HG03196 (cell line): ENCODE data around the gene EML2.
"Not testable (repeated sequence)": the region's sequence is repeated elsewhere in the genome, so short reads cannot be mapped to it uniquely, and the experiment has no call there.

ENCODE experiments used
- ATAC-seq: cut with Tn5 transposase; IDR thresholded peaks from one replicate; pipeline ENCODE4 v1.9.1; 2021; ENCODE audit not compliant: unreplicated experiment

The EML2 gene, protein sequence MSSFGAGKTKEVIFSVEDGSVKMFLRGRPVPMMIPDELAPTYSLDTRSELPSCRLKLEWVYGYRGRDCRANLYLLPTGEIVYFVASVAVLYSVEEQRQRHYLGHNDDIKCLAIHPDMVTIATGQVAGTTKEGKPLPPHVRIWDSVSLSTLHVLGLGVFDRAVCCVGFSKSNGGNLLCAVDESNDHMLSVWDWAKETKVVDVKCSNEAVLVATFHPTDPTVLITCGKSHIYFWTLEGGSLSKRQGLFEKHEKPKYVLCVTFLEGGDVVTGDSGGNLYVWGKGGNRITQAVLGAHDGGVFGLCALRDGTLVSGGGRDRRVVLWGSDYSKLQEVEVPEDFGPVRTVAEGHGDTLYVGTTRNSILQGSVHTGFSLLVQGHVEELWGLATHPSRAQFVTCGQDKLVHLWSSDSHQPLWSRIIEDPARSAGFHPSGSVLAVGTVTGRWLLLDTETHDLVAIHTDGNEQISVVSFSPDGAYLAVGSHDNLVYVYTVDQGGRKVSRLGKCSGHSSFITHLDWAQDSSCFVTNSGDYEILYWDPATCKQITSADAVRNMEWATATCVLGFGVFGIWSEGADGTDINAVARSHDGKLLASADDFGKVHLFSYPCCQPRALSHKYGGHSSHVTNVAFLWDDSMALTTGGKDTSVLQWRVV

GRCh38 chr19:45638930-45639729 lies at the start of gene EML2:
Gene EML2, minus strand, starts transcription at chr19:45639397. Its CDS starts 21 bp downstream, at chr19:45639376.
- no peak for ATAC-seq

- ATAC-seq = no peak
Observed at GRCh38 chr19:45687599-45687998, 48.4 kb upstream of the EML2 start.

GRCh38 chr19:45685045-45685444 lies 45.8 kb upstream of the EML2 start:
- ATAC-seq = not testable (repeated sequence)

- no peak for ATAC-seq
Observed at GRCh38 chr19:45682908-45683307, 43.7 kb upstream of the EML2 start.

GRCh38 chr19:45682117-45682516 lies 42.9 kb upstream of the EML2 start:
- ATAC-seq = no peak

DNA sequence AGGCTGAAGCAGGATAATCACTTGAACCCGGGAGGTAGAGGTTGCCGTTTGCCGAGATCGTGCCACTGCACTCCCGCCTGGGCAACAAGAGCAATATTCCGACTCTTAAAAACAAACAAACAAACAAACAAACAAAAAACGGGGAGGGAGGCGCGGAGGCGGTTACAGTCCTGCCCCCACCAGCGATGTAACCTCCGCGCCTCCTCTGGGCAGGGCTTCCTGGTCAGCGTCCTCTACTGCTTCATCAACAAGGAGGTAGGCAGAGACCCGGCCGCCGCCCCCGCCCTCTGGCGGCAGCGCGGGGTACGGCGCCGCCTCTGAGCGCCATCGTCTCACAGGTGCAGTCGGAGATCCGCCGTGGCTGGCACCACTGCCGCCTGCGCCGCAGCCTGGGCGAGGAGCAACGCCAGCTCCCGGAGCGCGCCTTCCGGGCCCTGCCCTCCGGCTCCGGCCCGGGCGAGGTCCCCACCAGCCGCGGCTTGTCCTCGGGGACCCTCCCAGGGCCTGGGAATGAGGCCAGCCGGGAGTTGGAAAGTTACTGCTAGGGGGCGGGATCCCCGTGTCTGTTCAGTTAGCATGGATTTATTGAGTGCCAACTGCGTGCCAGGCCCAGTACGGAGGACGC lies 42.3 kb upstream of the EML2 start:
- ATAC-seq = peak; percentile 75

- ATAC-seq = no peak
Observed at GRCh38 chr19:45677351-45678230, 38.4 kb upstream of the EML2 start.

- no peak for ATAC-seq
Observed at GRCh38 chr19:45676851-45677263, 37.7 kb upstream of the EML2 start.

DNA sequence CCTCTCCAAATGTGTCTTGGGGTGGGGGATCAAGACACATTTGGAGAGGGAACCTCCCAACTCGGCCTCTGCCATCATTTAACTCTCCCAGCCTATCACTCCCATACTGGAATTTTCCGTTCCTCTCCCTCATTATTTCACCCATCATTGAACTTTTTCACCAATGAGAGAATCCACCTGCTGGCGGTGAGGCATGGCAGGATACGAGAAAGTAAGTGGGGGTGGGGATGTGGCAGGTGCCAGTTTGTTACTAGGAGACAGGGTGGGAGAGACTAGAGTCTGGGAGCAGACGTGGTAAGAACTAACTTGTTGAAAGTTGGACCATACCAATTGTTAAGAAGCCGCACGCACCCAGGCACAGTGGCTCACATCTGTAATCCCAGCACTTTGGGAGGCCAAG lies 35.7 kb upstream of the EML2 start:
- no peak for ATAC-seq

DNA sequence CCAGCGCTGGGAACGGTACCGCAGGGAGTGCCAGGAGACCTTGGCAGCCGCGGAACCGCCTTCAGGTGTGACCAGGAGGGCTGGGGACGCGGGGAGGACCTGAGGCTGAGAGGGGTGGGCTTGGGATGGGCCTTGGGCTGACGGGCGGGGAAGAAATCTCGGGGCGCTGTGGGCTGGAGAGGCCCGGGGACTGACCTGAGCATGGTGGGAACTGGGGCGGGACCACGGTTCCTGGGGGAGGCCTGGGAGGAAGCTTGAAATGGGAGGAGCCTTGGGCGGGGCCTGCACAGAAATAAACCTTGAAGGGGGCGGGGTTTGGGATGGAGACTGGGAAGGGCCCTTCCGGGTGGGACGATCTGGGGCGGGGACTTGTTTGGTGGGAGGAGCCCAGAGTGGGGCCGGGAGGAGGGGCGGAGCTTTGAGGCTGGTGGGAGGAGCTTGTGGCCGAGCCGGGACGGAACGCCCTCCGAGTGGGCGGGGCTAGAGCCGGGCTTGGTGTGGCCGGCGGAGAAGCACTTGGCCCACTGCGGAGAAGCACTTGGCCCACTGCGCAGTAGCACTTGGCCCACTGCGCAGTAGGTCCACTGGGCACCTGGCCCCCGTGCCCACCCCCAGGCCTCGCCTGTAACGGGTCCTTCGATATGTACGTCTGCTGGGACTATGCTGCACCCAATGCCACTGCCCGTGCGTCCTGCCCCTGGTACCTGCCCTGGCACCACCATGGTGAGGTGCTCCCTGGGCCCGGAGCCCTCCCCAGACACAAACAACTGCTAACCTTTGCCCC lies 31.7 kb upstream of the EML2 start:
- ATAC-seq = peak; percentile 44

GRCh38 chr19:45668342-45668871 lies 29.2 kb upstream of the EML2 start:
- no peak for ATAC-seq

DNA sequence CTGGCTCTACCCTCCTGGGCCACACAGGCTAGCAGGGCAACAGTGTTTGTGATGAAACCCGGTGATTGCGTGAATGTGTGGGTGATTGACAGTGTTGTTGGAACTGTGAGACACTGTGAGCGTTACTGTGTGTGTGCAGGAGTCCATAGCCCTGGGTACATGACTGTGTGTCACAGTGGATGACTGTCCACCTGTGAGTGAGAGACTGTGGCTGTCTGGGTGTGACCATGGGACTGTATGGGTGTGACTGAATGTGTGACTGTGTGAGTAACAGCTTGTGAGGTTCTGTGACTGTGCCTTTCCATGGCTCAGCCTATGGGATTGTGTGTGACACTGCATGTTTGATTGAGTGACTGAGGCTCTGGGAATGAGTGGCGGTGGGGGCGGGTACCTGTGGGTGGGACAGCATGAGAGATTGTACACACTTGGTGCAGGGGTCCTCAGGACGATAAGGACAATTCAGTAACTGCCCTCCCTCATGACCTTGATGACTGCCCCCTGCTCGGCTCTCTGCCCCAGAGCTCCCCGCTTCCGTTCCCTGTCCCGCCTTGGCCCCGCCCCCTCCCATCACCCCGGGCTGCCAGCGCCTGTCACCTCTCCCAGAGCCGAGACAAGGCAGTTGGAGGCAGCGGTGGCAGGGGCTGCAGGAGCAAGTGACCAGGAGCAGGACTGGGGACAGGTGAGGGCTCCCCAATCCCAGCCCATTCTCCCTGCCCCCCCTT lies 28.6 kb upstream of the EML2 start, which contains the start of gene GIPR:
Gene GIPR (plus strand): TSS at position 602 of the 722 bp plus-strand sequence. CDS start 1,300 bp downstream, outside the sequence.
- ATAC-seq = no peak

DNA sequence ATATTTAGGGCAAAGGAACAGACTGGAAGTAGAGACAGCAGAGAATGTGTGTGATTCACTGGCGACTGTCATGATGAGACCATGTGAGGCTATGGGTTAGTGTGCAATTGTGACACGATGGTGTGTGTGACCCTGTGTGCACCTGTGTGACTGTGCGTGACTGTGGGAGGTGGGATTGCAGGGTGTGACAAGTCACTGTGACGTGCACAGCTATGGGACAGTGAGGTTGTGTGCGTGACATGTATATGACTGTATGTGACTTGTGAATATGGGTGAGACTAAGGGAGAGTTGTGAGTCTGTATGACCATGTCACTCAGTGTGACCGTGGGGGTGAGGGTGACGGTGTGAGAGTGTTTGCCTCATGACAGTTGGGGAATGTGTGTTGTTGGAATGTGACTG lies 25.4 kb upstream of the EML2 start:
- no peak for ATAC-seq

DNA sequence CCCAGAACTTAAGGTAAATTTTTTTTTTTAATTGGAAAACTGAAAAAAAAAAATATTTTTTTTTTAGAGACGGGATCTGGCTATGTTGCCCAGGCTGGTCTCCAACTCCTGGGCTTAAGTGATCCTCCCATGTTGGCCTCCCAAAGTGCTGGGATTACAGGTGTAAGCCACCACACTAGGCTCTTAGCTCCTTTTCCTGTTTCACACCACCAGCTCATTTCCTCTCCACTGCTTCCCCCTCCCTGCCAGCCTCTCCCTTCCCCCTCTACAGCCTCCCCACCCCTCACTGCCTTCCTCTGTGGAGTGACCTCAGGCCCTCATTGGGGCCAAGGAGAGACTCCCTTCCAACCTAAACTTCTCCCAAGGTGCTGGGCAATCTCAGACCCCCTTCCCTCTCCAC lies 24.6 kb upstream of the EML2 start:
- ATAC-seq = no peak

DNA sequence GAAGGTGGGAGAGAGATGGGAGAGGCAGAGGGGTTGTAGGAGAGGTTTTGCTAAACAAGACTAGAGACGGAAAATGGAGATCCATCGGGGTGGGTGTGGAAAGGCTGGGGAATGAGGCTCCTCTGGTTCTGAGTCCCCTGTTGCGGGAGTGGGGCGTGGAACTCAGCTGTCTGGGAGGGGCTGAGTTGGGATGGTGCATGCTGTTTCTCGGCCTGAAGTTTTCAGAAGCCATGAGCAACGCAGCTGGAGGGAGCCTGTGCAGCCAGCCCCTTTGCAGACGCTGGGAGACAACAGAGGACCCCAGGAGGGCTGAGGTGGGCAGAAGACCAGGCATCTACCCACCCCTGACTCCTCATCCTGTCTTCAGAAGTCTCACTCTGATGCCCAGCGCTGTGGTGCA lies 21.4 kb upstream of the EML2 start:
- ATAC-seq = no peak

- no peak for ATAC-seq
Observed at GRCh38 chr19:45659096-45659729, 20.0 kb upstream of the EML2 start.

DNA sequence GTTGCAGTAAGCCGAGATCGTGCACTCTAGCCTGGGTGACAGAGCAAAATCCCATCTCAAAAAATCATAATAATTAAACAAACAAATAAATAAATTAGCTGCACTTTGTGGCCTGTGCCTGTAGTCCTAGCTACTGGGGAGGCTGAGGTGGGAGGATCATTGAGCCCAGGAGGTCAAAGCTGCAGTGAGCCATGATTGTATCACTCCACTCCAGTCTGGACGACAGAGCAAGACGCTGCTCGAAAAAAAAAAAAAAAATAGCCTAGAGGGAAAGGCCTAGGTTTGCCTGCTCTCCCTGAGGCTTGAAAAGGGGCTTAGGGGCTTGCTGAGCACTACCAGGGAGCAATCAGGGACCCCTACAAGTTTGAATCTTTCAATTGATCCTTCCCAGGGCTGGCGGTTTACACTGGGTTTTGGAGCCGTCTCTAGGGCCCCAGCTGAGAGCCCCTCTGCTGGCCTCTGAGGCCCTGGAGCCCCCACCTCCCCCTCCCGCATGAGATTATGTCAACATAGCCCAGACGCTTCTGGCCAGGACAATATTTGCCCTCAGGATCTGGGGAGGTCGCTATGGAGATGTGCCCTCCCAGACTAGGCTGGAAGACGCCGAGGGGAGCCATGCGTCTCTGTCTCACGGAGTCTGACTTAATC lies 18.4 kb upstream of the EML2 start:
- no peak for ATAC-seq
